Stimulated activated CD4-positive, alpha-beta T cell treated with anti-CD3 and anti-CD28 coated beads, Interleukin-1b, Interleukin-23, amount 100 ng/mL, for 1 hour (primary cell): ENCODE data around the gene BARHL1.

Experiments used
- DNase-seq, 2 donors: peaks; one replicate each; pipeline ENCODE4 v3.0.0-alpha.2; 2020; ENCODE audit warnings: low read depth in 2 of 2

The BARHL1 gene

GRCh38 chr9:132582276-132582785, at the start of gene BARHL1:
Gene BARHL1, plus strand, starts transcription at chr9:132582606. Its CDS starts 192 bp downstream, at chr9:132582798.
- no peak for DNase-seq

- DNase-seq = no peak
Measured at GRCh38 chr9:132534832-132535231, 47.6 kb upstream of the BARHL1 start.

- no peak for DNase-seq
Measured at GRCh38 chr9:132536124-132536523, 46.3 kb upstream of the BARHL1 start.

GRCh38 chr9:132537352-132537751, 45.1 kb upstream of the BARHL1 start:
- no peak for DNase-seq

GRCh38 chr9:132538071-132538470, 44.3 kb upstream of the BARHL1 start:
- no peak for DNase-seq

GRCh38 chr9:132539096-132539495, 43.3 kb upstream of the BARHL1 start:
- DNase-seq = no peak

- DNase-seq = no peak
Measured at GRCh38 chr9:132541051-132541450, 41.4 kb upstream of the BARHL1 start.

- DNase-seq = no peak
Measured at GRCh38 chr9:132541870-132542830, 40.3 kb upstream of the BARHL1 start.

GRCh38 chr9:132543251-132543650, 39.2 kb upstream of the BARHL1 start:
- no peak for DNase-seq

- DNase-seq = no peak
Measured at GRCh38 chr9:132543960-132544359, 38.4 kb upstream of the BARHL1 start.

GRCh38 chr9:132545578-132545977, 36.8 kb upstream of the BARHL1 start:
- DNase-seq = no peak

GRCh38 chr9:132546148-132547051, 36.0 kb upstream of the BARHL1 start:
- DNase-seq = no peak

- DNase-seq = no peak
Measured at GRCh38 chr9:132547052-132547431, 35.4 kb upstream of the BARHL1 start.

GRCh38 chr9:132547436-132547835, 35.0 kb upstream of the BARHL1 start:
- no peak for DNase-seq

- no peak for DNase-seq
Measured at GRCh38 chr9:132547976-132548730, 34.3 kb upstream of the BARHL1 start.

GRCh38 chr9:132548751-132549640, 33.4 kb upstream of the BARHL1 start:
- DNase-seq = no peak

GRCh38 chr9:132551556-132551955, 30.9 kb upstream of the BARHL1 start:
- DNase-seq = no peak

- no peak for DNase-seq
Measured at GRCh38 chr9:132552041-132552440, 30.4 kb upstream of the BARHL1 start.

GRCh38 chr9:132554755-132555154, 27.7 kb upstream of the BARHL1 start:
- DNase-seq = no peak

- DNase-seq = no peak
Measured at GRCh38 chr9:132555528-132555927, 26.9 kb upstream of the BARHL1 start.
